NOMO-1 treated with DMSO at 0.1 percent for 48 hours (cell line): Measurements from ENCODE around the gene ATP6V1C2.

Experiments used
- DNase-seq: peaks from one replicate; lab custom pipeline; 2025; ENCODE audit not compliant: unreplicated experiment; lab: John Stamatoyannopoulos, UW

The ATP6V1C2 gene

DNA sequence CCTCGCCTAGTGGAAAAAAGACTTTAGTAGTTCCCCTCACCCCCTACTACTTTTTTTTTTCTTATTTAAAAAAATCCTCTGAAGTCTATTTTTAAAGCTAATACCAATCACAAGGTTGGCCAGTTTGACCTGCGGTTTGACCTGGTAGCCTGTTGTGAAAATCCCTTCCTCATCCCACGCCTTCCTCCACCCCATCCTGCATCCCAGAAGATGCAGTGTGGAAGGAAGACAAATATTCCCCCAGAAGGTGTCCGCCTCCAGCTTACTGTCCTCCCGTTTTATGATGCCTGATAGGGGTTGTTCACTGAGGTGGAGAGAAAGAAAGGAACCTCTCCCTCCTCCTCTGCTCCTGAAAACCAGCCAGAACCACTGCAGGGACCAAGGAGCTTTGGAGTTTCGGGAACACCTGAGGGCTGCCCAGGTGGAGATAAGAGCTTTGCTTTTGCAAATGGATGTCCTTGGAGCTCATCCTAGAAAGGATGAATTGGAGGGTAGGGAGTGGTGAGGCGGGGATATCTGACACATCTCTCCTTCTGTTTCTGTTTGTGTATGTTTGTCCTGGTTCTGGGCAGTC, 909 bp downstream of the ATP6V1C2 start:
- no peak for DNase-seq

DNA sequence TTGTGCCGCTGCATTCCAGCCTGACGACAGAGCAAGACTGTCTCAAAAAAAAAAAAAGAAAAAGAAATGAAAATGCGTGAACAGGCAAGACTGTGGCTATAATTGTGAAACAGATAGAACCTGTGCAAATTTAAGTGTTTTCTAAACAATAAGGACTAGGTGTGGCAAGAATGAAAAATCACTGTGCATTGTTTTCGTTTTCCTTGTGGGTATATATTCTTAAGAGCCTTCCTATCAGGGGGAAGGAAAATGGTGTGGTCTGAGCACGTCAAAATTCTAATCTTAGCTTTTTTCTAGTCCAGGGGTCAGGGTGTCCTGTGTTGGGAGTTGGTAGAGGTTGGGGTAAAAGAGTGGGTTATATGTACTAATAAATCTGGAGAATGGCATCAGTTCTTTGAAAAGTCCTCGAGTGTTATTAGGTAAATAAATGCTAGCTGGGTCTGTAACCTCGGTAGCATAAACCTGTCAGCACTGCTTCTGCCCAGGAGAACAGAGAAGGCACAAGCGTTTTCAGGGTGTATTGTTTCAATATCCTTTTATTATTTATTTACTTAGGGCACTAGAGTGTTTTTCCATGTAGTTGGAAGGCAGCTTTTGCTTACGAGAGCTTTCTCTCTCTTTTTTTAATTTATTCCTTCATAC, 11.6 kb downstream of the ATP6V1C2 start:
- DNase-seq = no peak

- no peak for DNase-seq
These were observed 12.1 kb downstream of the ATP6V1C2 start for GRCh38 chr2:10733566-10733925.

DNA sequence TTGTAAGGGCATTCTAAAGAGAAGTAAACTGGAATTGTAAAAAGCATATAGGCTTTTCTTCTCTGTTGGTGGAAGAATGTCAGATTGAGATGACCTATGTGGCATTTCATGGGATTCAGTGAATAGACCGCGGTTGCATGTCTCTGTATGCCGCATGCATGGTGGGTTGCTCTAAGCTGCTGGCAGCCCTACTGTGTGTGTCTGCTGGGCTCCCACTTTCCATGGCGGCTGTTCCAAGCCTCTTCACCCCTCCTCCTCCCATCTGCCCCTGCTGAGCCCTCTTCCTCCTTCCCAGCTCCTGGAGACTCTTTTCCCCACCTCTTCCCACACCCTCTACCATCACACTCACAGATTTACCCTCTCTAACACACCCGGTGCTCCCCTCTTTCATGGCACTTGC, 12.6 kb downstream of the ATP6V1C2 start:
- no peak for DNase-seq

DNA sequence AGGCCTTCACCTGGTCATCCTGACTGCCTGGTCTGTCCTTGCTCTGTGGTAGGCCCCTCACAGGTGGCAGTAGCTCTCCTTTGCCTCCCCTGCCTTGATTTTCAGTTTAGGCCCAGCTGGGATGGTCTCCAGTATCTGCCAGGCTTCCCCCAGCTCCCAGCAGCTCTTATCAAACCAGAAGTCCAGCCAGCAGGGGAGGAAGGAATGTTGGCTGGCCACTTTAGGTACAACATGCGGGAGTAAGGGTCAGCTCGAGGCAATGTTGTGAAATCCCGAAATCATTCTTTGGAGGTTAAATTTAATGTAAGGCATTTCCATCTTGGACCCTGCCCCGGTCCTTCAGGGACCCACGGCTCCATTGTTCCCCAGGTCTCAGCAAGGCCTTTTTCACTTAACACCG, 16.8 kb downstream of the ATP6V1C2 start:
- DNase-seq = no peak

DNA sequence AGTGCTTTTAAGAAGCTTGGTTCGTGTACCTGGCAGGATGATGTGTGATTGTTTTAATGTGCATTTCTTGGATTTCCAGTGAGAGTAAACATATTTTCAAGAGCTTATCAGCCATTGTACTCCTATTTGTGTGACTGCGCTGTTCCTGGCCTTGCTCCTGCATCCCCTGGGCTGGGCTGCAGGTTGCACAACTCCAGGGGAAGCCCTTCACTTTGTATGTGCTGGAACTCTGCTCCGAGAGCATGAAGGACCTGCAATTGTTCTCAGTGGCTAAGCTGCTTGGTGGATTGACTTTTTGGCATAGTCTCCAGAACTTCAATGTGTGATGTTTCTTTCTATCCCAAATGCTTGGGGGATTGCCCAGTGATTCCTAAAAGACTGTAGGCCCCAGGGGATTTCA, 18.8 kb downstream of the ATP6V1C2 start:
- DNase-seq = no peak

- peak; percentile 30 for DNase-seq
These were observed 19.7 kb downstream of the ATP6V1C2 start for GRCh38 chr2:10741139-10741538.

DNA sequence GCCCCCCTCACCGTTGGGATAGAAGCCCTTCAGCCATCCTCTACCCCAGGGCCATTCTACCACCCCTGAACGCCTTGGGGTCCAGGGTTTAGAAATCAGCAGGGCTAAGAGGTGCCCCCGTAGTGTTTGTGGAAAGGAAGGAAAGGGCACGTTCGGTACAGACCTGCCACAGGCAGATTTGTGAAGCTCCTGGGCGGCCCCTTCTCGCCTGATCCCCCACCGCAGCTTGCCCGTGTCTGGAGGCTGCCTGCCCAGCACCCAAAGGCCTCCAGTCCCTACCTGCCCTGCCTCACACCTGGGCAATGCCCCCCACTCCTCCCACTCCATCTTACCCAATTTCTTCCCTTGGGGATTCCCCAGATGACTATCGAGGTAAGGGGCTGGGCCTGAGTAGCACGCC, 21.2 kb downstream of the ATP6V1C2 start:
- no peak for DNase-seq

GRCh38 chr2:10750610-10751009, 29.2 kb downstream of the ATP6V1C2 start:
- peak; percentile 48 for DNase-seq

DNA sequence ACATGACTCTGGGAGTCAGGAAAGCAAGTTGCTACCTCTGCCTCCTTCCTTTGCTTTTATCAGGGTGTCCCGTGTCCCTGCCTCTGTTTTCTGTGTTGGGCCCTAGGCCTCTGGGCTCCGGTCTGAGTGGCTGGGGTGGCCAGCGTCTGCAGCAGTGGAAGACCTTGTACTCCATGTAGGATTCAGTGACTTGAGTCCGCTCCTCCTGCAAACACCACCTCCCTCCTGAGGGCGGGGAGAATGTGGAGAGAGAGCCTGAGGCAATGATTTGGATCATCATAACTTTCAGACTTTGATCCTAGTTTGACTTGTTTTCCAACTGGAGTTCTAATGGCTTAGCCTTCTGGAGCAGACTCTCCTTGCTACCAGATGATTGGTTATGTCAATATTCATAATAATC, 30.8 kb downstream of the ATP6V1C2 start:
- DNase-seq = no peak

DNA sequence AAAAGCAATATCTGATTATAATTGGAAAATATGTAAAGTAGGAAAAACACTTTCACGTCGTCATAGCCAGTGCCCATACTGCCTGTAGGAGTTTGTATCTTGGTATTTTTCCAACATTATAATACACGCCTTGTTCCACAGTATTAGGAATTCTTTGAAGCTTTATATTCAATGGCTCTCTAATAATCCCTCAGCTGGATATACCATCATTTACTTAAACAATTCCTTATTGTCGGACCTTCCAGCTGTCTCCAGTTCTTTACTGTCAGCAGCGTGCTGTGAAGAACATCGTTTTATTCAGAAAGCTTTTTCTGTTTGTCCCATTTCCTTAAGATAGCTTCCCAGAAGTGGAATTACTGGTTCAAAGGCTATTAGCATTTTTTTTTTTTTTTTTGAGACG, 31.7 kb downstream of the ATP6V1C2 start:
- DNase-seq = no peak

DNA sequence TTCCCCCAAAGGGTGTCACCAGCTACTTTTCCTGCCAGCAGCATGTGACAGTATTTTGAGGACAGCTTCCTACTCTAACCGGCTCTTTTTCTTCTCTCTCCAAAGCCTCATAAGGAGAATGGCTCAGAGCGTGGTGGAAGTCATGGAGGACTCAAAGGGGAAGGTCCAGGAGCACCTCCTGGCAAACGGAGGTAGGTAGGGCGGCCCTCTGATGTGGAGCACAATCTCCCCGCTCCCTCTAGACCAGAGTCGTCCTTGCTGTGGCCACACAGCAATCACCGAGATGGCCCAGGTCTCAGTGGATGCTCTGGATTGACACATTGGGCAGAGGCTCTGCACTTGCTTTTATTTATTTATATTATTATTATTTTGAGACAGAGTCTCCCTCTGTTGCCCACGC, 32.4 kb downstream of the ATP6V1C2 start:
- no peak for DNase-seq

GRCh38 chr2:10755621-10756020, 34.2 kb downstream of the ATP6V1C2 start:
- DNase-seq = no peak

DNA sequence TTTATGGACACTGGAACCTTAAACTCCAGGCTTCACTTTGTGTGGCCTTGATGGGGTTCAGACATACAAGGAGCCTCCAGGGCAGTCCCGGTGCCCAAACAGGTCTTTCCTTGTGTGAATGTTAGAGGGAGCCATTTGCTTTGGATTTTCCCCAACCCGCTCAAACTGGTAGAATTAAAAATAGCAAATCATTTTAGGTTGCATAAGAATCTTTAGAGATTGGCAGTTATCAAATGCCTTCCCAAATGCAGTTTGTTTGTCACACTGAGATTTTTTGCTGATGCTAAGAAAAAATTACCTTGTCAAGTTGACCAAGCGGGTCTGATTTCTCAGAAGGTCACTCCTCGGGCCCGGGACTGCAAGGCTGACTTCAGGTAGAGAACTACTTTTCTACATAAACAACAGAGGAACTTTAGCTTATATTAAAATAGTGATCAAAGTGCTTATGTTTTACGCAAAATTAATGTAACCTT, 36.4 kb downstream of the ATP6V1C2 start:
- no peak for DNase-seq

GRCh38 chr2:10759151-10759714, 37.8 kb downstream of the ATP6V1C2 start:
- no peak for DNase-seq

DNA sequence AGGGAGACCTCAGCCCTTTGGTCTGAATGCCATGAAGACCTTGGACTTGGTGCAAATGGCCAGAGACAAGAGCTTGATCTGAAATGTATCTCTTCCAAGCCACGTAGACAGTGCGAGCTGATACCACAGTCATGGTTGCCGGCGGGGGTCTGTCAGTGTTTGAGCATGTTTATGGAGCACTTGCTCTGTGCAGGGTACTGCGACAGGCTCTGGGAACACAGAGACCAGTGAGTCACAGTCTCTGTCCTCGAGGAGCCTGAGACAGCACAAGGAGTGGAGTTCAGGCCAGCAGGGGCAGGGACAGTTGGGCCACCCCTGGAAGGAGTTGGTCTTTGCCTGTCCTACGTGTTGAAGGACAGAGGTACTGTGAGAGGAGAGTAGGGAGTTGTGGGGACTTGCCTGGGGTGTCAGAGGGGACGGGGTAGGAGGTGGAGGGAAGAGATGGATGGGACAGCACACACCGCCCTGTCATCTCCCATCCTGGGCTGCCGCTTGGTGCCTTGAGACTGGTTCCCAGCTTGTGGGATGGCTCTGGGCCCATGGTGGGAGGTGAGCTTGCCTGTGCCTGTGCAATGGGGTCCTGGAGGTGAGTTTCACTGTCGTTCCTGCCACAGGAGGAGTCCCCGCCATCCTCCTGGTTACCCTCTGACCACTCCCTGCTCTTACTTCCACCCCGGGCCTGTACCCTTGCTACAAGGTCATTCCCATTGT, 39.5 kb downstream of the ATP6V1C2 start:
- no peak for DNase-seq

DNA sequence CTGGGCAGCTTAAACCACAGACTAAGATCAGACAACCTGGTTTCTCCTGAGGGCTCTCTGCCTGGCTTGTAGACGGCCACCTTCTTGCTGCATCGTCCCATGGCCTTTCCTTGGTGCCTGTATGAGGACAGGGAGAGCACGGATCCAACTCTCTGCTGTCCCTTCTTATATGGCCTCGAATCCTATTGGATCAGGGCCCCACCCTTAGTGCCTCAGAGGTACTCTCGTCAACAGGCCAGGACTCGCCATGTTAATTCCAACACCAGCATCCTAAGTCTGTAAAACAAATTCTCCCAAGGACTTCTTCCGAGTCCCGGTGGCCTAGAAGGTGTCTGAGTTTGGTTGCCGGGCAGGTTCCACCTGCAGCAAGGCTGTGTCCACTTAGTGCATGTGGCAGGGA, 40.2 kb downstream of the ATP6V1C2 start:
- DNase-seq = no peak

DNA sequence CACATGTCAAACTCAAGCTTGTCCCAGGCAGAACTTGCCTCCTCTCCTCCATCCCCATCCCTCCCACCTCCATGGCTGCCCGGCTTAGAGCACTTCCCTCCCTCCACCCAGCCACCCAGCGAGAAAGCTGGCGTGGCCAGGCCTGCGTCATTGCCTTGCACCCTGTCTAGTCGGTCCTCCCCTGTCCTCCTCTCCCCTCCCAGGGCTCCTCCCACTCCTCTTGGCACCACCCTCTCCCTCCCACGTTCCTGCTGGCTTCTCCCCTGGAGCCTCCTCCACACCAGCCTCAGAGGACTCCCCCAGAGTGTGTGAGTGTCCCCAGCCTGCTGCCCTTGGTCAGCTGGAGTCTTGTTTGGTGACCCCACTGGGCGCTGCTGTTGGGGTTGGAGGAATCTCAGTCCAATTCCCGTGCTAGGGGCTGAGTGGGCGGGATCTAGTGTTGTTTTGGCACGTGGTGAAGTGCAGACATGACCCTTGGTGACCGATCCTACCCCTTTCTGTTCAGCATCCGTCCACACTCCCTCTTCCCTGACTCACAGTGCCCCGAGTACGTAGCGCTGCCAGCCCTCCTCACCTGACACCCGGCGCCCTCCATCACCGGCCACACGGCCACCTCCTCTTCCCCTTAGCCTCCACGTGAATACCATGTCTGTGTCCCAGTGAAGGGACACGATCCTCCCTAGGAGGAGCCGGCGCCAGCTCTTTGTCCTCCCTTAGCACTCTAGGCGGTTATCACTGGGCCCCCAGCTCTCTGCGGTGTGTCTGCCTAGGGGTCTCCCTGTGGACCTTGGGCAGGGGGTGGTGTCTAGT, 41.4 kb downstream of the ATP6V1C2 start:
- no peak for DNase-seq

DNA sequence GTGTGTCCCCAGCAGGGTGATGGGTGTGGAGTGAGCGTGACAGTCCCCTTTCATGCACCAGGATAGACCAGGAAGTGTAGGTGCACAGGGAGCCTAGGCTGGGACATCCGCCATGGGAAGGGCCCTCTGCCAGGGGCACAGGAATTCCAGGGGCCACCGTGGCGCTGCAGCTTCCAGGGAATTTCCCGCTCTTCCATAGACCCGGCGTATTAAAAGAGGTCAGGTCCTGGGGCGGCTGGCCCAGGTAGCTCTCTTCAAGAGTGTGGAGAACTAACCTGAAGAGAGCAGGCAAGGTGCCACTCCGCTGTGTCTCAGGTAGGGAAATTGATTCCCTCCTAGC, 42.0 kb downstream of the ATP6V1C2 start:
- no peak for DNase-seq

GRCh38 chr2:10764096-10764785, 42.8 kb downstream of the ATP6V1C2 start:
- DNase-seq = no peak

DNA sequence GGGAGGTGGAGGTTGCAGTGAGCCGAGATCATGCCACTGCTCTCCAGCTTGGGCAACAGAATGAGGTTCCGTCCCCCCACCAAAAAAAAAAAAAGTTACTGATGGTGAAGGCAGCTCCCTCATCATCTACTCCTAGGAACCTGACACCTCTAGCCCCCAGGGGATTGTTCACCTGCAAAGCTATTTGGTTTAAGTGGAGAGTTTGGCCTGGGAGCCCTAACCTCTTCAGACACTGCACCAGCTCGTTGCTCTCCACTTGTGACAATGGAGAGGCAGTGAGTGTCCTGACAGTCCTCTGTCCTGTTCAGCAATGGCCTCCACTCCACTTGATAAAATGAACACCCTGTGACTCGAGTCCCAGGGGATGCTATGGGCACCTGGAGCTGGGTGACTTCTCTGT, 43.5 kb downstream of the ATP6V1C2 start:
- DNase-seq = no peak
